HAP-1 (cell line): Measurements from ENCODE around the gene XRRA1.
"Not testable (repeated sequence)": the region's sequence is repeated elsewhere in the genome, so short reads cannot be mapped to it uniquely, and the experiment has no call there.

ENCODE experiments used
- DNase-seq, 2 experiments: peaks; one replicate each; pipeline ENCODE4 v3.0.0-alpha.2; 2016 to 2020; ENCODE audit warnings: low spot score in 2 of 2
- H3K27me3 ChIP-seq: fragments of 250-450 bp; sonication (Bioruptor Pico); 2 replicates; pipeline ENCODE4 v1.5.1; 2020; ENCODE audit warnings: low read depth, mild to moderate bottlenecking, moderate library complexity
- H3K36me3 ChIP-seq: fragments of 250-450 bp; sonication (Bioruptor Pico); replicated peaks from 2 replicates; pipeline ENCODE4 v1.5.1; 2020; ENCODE audit warnings: mild to moderate bottlenecking
- H3K4me1 ChIP-seq: fragments of 250-450 bp; sonication (Bioruptor Pico); 2 replicates; pipeline ENCODE4 v1.5.1; 2020; ENCODE audit warnings: mild to moderate bottlenecking
- H3K4me3 ChIP-seq: fragments of 250-450 bp; sonication (Bioruptor Pico); 2 replicates; pipeline ENCODE4 v1.5.1; 2020; ENCODE audit warnings: mild to moderate bottlenecking, moderate library complexity
- H3K9me3 ChIP-seq: fragments of 250-450 bp; sonication (Bioruptor Pico); 2 replicates; pipeline ENCODE4 v1.5.1; 2020; ENCODE audit warnings: mild to moderate bottlenecking, moderate library complexity
- in situ Hi-C: fragments of 300-500 bp; cut with MboI; formaldehyde crosslinking; loops from 3 replicates; pipeline ENCODE4 v1.14.3; 2020; ENCODE audit warnings: low sequenced_read_pairs, inconsistent platforms, mixed read lengths

XRRA1 gene

GRCh38 chr11:74966651-74967050, 17.8 kb upstream of the XRRA1 start:
- DNase-seq: no peak
- in situ Hi-C loops: no loop called here
- Histone ChIP-seq H3K36me3 (peaks cover 56% of the 10 kb centered on the region), H3K9me3 (no peaks in the 10 kb centered on the region), H3K4me1 (no peaks in the 10 kb centered on the region), H3K4me3 (no peak overlapping the region), H3K27me3 (no peaks in the 10 kb centered on the region)

- in situ Hi-C loops, H3K27me3 ChIP-seq, H3K4me3 ChIP-seq, H3K4me1 ChIP-seq, H3K9me3 ChIP-seq, DNase-seq: not testable (repeated sequence)
- H3K36me3 ChIP-seq: peaks cover 10% of the 10 kb centered on the region; the same call in 1 of the 2 replicates
These were observed 11.2 kb upstream of the XRRA1 start for GRCh38 chr11:74960128-74960527.

DNA sequence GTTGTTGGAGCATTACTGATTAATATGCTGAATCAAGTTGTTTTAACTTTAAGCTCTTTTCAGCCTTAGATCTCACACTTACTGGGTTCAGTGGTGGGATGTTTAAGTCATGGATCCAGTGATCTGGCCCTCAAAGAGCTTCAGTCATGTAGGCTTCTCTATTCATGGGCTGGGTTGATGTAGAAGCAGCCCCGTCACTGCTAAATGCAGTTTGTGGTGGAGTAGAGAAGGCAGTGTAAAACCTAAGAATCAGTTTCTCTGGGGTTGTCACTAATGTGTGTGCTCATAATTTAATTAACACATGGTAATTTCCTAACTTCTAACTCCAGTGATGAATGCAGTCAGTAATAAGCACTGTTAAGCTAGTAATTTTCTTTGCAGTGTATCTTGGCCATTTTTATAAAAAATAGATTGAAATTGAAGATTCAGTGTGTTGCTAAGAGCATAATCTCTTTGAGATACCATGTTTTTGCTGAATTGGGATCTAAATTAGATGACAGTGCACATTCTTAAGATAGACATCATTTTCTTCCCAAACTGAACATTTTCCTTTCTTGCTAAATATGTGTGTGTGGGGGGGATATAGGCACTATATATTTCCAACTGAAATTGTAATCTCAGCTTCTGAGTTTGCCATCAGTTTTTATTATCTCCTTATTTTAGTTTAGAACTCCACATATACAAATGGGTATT, 9.2 kb upstream of the XRRA1 start:
- in situ Hi-C loops: no loop called here
- peaks cover 3% of the 10 kb centered on the region; the same call in 1 of the 2 replicates for H3K36me3 ChIP-seq

GRCh38 chr11:74956397-74957015, 7.6 kb upstream of the XRRA1 start:
- no peaks in the 10 kb centered on the region; the same call in 1 of the 2 replicates for H3K4me1 ChIP-seq

More for the DNA sequence above, 9.2 kb upstream of the XRRA1 start:
- Histone ChIP-seq H3K27me3 (no peaks in the 10 kb centered on the region), H3K4me3 (no peak overlapping the region), H3K4me1 (no peaks in the 10 kb centered on the region; the same call in 1 of the 2 replicates), H3K9me3 (no peaks in the 10 kb centered on the region)
- no peak for DNase-seq

DNA sequence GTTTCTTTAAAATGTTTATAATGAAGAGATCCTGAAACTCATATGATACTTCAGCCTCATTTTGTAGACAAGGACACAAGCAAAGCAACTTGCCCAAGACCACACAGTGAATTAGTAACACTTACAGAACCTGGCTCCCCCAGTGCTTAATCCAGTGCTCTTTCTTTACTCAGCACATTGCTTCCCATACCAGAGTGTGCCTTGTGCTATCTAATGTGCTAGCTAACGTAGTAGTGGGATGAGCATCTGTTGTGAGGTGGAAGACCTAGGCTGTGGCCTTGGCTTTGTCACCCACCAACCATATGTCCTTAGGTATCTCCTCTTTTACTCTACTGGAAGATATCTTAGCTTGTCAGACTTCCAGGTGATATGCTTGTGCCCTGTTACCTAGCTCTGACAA, 5.3 kb upstream of the XRRA1 start:
- Histone ChIP-seq H3K36me3 (peaks cover 5% of the 10 kb centered on the region), H3K4me3 (no peak overlapping the region), H3K4me1 (peaks cover 3% of the 10 kb centered on the region; the same call in 1 of the 2 replicates), H3K9me3 (no peaks in the 10 kb centered on the region), H3K27me3 (no peaks in the 10 kb centered on the region)
- no peak for DNase-seq
- in situ Hi-C loops: no loop called here

More at GRCh38 chr11:74956397-74957015, 7.6 kb upstream of the XRRA1 start:
- DNase-seq: no peak
- H3K4me3 ChIP-seq: no peak overlapping the region
- H3K9me3 ChIP-seq: no peaks in the 10 kb centered on the region
- H3K36me3 ChIP-seq: peaks cover 3% of the 10 kb centered on the region; the same call in 1 of the 2 replicates
- in situ Hi-C loops: no loop called here
- H3K27me3 ChIP-seq: no peaks in the 10 kb centered on the region

DNA sequence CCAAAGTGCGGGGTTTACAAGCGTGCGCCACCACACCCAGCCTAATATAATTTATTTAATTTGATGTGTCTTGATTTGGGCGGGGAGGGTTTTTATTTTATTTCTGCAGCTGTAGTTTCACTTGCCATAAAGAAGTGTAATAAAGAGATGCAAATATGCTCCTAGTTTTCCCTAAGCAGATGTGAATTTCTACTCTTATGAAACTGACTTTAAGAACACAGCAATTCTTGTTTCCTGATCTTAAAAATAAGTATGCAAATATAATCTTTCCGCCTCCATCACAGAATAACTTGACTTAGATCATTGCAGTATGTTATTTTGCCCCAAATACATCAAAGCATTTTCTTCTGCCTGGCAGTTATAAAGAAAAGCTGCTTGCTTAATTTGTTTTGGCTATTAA, 4.6 kb upstream of the XRRA1 start:
- DNase-seq: no peak
- H3K9me3 ChIP-seq: no peaks in the 10 kb centered on the region
- H3K4me1 ChIP-seq: peaks cover 5% of the 10 kb centered on the region; the same call in 1 of the 2 replicates
- peaks cover 5% of the 10 kb centered on the region for H3K36me3 ChIP-seq
- H3K4me3 ChIP-seq: no peak overlapping the region
- no peaks in the 10 kb centered on the region for H3K27me3 ChIP-seq
- in situ Hi-C loops: no loop called here

GRCh38 chr11:74952752-74953151, 3.9 kb upstream of the XRRA1 start:
- no peak overlapping the region for H3K4me3 ChIP-seq
- in situ Hi-C loops: no loop called here
- peaks cover 7% of the 10 kb centered on the region; the same call in 1 of the 2 replicates for H3K4me1 ChIP-seq
- DNase-seq: no peak
- peaks cover 5% of the 10 kb centered on the region for H3K36me3 ChIP-seq
- no peaks in the 10 kb centered on the region for H3K27me3 ChIP-seq
- H3K9me3 ChIP-seq: no peaks in the 10 kb centered on the region

- H3K9me3 ChIP-seq: no peaks in the 10 kb centered on the region
- H3K36me3 ChIP-seq: peaks cover 9% of the 10 kb centered on the region
- peaks cover 10% of the 10 kb centered on the region; the same call in 1 of the 2 replicates for H3K4me1 ChIP-seq
- no peaks in the 10 kb centered on the region for H3K27me3 ChIP-seq
- H3K4me3 ChIP-seq: no peak overlapping the region
- in situ Hi-C loops: no loop called here
- no peak for DNase-seq
These were observed 2.3 kb upstream of the XRRA1 start for GRCh38 chr11:74951226-74951625.

DNA sequence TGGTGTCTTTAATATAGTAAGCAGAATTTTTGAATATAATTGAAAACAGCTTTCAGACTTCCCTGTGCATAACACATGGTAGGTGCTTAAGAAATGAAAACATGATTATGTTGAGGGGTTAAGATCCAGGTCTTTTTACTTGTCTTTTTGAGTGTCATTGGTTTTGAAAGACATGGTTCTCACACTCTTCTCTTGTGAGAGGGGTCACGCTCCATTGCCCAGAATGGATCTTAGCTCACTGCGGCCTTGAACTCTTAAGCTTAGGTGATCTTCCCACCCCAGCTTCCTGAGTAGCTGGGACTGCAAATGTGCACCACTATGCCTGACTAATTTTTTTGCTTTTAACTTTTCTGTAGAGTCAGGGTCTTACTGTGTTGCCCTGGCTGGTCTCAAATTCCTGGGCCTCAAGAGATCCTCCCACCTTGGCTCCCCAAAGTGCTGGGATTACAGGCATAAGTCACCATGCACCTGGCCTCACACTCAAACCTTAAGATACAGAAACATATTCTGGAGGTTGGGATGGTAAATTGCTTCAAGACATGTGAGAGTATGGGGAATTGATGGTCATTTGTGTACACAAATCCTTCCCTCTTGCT, 1.6 kb upstream of the XRRA1 start:
- Histone ChIP-seq H3K36me3 (peaks cover 10% of the 10 kb centered on the region), H3K4me3 (peak overlapping the region; percentile 83), H3K27me3 (no peaks in the 10 kb centered on the region), H3K9me3 (no peaks in the 10 kb centered on the region), H3K4me1 (peaks cover 10% of the 10 kb centered on the region; the same call in 1 of the 2 replicates)
- DNase-seq: no peak
- in situ Hi-C loops: no loop called here

DNA sequence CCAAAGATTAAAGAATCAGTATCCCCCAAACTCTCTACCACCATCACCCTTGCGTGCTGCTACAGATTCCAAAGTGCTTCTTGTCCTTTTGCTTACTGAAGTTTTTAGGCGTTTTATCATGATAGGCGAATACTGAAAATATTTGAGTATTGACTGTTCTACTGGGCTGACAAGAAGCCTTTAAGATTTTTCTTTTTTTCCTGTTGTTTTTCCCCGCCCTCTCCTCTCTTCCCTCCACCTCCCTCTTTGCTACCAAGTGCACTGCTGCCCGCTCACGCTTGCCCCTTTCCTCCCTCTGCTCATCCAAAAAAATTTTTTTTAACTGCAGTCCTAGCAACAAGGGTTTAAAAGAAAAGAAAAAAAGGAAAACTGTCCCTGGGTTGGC, 854 bp upstream of the XRRA1 start:
- peak; percentile 8 to 12 for DNase-seq
- no peaks in the 10 kb centered on the region for H3K27me3 ChIP-seq
- in situ Hi-C loops: no loop called here
- H3K4me3 ChIP-seq: peak overlapping the region; percentile 83
- H3K36me3 ChIP-seq: peaks cover 12% of the 10 kb centered on the region
- peaks cover 10% of the 10 kb centered on the region; the same call in 1 of the 2 replicates for H3K4me1 ChIP-seq
- no peaks in the 10 kb centered on the region for H3K9me3 ChIP-seq

DNA sequence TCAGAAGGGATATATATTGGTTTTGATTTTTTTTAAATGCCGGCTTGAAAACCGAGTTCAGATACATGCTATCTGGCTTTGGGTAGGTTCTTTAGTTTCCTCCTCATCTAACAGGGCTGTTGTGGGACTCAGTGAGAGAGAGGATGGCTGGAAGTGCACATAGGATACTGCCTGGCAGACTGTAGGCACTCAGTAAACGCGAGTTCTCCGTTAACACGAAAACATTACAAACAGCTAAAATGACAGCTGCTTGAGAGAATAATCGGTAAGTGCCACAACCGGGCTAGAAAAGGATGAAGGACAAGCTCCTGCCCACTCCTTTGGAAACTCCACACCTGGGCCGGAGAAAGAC, 369 bp downstream of the XRRA1 start:
- Histone ChIP-seq H3K36me3 (peaks cover 16% of the 10 kb centered on the region), H3K4me3 (peak overlapping the region; percentile 83), H3K27me3 (no peaks in the 10 kb centered on the region), H3K9me3 (no peaks in the 10 kb centered on the region), H3K4me1 (peaks cover 10% of the 10 kb centered on the region; the same call in 1 of the 2 replicates)
- in situ Hi-C loops: no loop called here
- DNase-seq: peak; percentile 22 to 25

- Histone ChIP-seq H3K27me3 (no peaks in the 10 kb centered on the region), H3K4me3 (no peak overlapping the region), H3K36me3 (peaks cover 43% of the 10 kb centered on the region), H3K4me1 (no peaks in the 10 kb centered on the region), H3K9me3 (no peaks in the 10 kb centered on the region)
- in situ Hi-C loops: no loop called here
- DNase-seq: no peak
These were observed 6.7 kb downstream of the XRRA1 start for GRCh38 chr11:74942073-74942759.

GRCh38 chr11:74941492-74941891, 7.4 kb downstream of the XRRA1 start:
- in situ Hi-C loops: no loop called here
- peaks cover 46% of the 10 kb centered on the region for H3K36me3 ChIP-seq
- no peaks in the 10 kb centered on the region for H3K27me3 ChIP-seq
- H3K4me1 ChIP-seq: no peaks in the 10 kb centered on the region
- DNase-seq: no peak
- H3K4me3 ChIP-seq: no peak overlapping the region
- H3K9me3 ChIP-seq: no peaks in the 10 kb centered on the region
